Measurements from ENCODE around the gene TCOF1. TPM values are rescaled to one million over a fixed set of nuclear protein-coding genes. Genes with fewer than 3 reads are reported as not detected.

Gene TCOF1
- total RNA-seq, 1 experiment from 2014 or later: 75.3 TPM

DNA sequence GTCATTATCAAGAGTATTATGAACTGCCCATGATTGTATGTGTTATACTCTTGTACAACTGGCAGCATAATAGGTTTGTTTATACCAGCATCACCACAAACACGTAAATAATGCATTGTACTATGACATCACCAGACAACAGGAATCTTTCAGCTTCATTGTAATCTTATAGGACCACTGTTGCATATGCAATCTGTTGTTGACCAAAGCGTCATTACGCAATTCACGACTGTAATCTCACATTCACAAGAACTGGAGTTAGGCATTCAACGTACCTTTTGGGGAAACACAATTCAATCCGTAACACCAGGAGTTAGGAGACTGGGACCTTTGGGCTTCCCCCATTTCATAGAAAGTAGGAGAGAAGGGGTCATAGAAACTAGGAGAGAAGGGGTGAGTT lies 34.4 kb upstream of the TCOF1 start:
- H4K20me1 ChIP-seq (ENCODE audit: insufficient read depth): no peaks in the 10 kb centered on the region
- no peak overlapping the region for H3K4me2 ChIP-seq
- no peaks in the 10 kb centered on the region for H3K9me2 ChIP-seq (ENCODE audit: insufficient read depth)
- H3F3A ChIP-seq (ENCODE audit: insufficient read depth, low read depth): peaks cover 37% of the 10 kb centered on the region
- H3K4me1 ChIP-seq (replicated peaks; ENCODE audit: insufficient read depth): peaks cover 51% of the 10 kb centered on the region
- DNase-seq: peak in 1 of 2 experiments; percentile 43
- no peaks in the 10 kb centered on the region for H3K27me3 ChIP-seq (ENCODE audit: insufficient read depth, low read depth)
- H2AFZ ChIP-seq: no peak overlapping the region
- no peaks in the 10 kb centered on the region for H3K36me3 ChIP-seq (ENCODE audit: low read depth)
- 0 out of 2 replicates have a peak overlapping the region, but pooled peaks have one; percentile 20 for H3K27ac ChIP-seq
- H3K79me2 ChIP-seq (ENCODE audit: low read depth): no peaks in the 10 kb centered on the region
- no peak overlapping the region for H3K4me3 ChIP-seq
- ChIA-PET CTCF (interaction anchor here (0.7 kb wide), 1 partner anchor 1170 kb away, joined by 4 read pairs; no protein-coding TSS in a partner anchor), POLR2A (ENCODE audit: unreplicated experiment) (interaction anchor here (0.6 kb wide), 1 partner anchor 20 kb away, joined by 3 read pairs; no protein-coding TSS in a partner anchor)
- H3K9me3 ChIP-seq (ENCODE audit: insufficient read depth, low read depth): no peaks in the 10 kb centered on the region
- BruUV-seq (replicated peaks): no TSS peak
- TF ChIP-seq, protein P1, sequence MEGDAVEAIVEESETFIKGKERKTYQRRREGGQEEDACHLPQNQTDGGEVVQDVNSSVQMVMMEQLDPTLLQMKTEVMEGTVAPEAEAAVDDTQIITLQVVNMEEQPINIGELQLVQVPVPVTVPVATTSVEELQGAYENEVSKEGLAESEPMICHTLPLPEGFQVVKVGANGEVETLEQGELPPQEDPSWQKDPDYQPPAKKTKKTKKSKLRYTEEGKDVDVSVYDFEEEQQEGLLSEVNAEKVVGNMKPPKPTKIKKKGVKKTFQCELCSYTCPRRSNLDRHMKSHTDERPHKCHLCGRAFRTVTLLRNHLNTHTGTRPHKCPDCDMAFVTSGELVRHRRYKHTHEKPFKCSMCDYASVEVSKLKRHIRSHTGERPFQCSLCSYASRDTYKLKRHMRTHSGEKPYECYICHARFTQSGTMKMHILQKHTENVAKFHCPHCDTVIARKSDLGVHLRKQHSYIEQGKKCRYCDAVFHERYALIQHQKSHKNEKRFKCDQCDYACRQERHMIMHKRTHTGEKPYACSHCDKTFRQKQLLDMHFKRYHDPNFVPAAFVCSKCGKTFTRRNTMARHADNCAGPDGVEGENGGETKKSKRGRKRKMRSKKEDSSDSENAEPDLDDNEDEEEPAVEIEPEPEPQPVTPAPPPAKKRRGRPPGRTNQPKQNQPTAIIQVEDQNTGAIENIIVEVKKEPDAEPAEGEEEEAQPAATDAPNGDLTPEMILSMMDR (conservative IDR thresholded peaks at IDR 0.05): no peak
- TF ChIP-seq EZH2 (IDR thresholded peaks at IDR 0.05; ENCODE audit: low read depth): no peak
- intact Hi-C loops (cut with micrococcal nuclease; ENCODE audit: unreplicated experiment): loop anchor here (5.0 kb wide), 1 partner anchor 61 kb away; no protein-coding TSS in a partner anchor

DNA sequence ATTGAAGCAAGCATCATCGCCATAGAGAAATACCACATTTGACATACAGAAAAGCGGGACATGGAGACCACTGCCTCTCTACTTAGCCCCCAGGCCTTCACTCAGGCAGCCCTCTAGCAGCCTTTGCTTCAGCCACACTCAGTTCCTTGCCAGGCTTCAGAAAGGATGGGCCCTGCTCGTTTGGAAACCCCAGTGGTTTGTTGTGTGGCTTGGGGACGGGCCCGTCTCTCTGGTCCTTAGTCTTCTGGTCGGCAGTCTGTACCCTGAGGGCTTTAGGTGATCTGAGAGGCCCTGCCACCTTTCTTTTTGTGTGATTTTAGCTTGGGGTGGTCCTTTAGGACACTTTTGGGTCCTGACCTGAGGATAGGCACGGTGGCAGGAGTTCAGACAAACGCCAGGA lies 33.7 kb upstream of the TCOF1 start:
- ChIA-PET CTCF (no interaction called here), POLR2A (ENCODE audit: unreplicated experiment) (no interaction called here)
- intact Hi-C loops (cut with micrococcal nuclease; ENCODE audit: unreplicated experiment): loop anchor here (5.0 kb wide), 1 partner anchor 62 kb away; no protein-coding TSS in a partner anchor
- no peak overlapping the region for H3K4me3 ChIP-seq
- no TSS peak for BruUV-seq (replicated peaks)
- no peaks in the 10 kb centered on the region for H3K9me3 ChIP-seq (ENCODE audit: insufficient read depth, low read depth)
- H4K20me1 ChIP-seq (ENCODE audit: insufficient read depth): no peaks in the 10 kb centered on the region
- no peaks in the 10 kb centered on the region for H3K9me2 ChIP-seq (ENCODE audit: insufficient read depth)
- no peak overlapping the region for H3K4me2 ChIP-seq
- peaks cover 44% of the 10 kb centered on the region for H3K4me1 ChIP-seq (replicated peaks; ENCODE audit: insufficient read depth)
- H3K36me3 ChIP-seq (ENCODE audit: low read depth): no peaks in the 10 kb centered on the region
- H2AFZ ChIP-seq: no peak overlapping the region
- H3F3A ChIP-seq (ENCODE audit: insufficient read depth, low read depth): peaks cover 35% of the 10 kb centered on the region
- no peak for TF ChIP-seq EZH2 (IDR thresholded peaks at IDR 0.05; ENCODE audit: low read depth)
- TF ChIP-seq, protein P1 (conservative IDR thresholded peaks at IDR 0.05): no peak
- no peaks in the 10 kb centered on the region for H3K79me2 ChIP-seq (ENCODE audit: low read depth)
- DNase-seq: no peak
- no peaks in the 10 kb centered on the region for H3K27me3 ChIP-seq (ENCODE audit: insufficient read depth, low read depth)
- H3K27ac ChIP-seq: no peak overlapping the region

GRCh38 chr5:150325426-150325825 lies 32.1 kb upstream of the TCOF1 start:
- Histone ChIP-seq H4K20me1 (ENCODE audit: insufficient read depth) (no peaks in the 10 kb centered on the region), H2AFZ (no peak overlapping the region), H3K4me3 (no peak overlapping the region), H3K4me1 (replicated peaks; ENCODE audit: insufficient read depth) (peaks cover 30% of the 10 kb centered on the region), H3K27ac (no peak overlapping the region), H3K9me3 (ENCODE audit: insufficient read depth, low read depth) (no peaks in the 10 kb centered on the region), H3F3A (ENCODE audit: insufficient read depth, low read depth) (peaks cover 23% of the 10 kb centered on the region), H3K27me3 (ENCODE audit: insufficient read depth, low read depth) (no peaks in the 10 kb centered on the region), H3K36me3 (ENCODE audit: low read depth) (no peaks in the 10 kb centered on the region), H3K4me2 (no peak overlapping the region), H3K9me2 (ENCODE audit: insufficient read depth) (no peaks in the 10 kb centered on the region), H3K79me2 (ENCODE audit: low read depth) (no peaks in the 10 kb centered on the region)
- CTCF ChIA-PET: no interaction called here
- BruUV-seq (replicated peaks): no TSS peak
- TF ChIP-seq, protein P1 (conservative IDR thresholded peaks at IDR 0.05): no peak
- TF ChIP-seq EZH2 (IDR thresholded peaks at IDR 0.05; ENCODE audit: low read depth): no peak
- POLR2A ChIA-PET (ENCODE audit: unreplicated experiment): interaction anchor here (0.6 kb wide), 1 partner anchor 16 kb away, joined by 14 read pairs; no protein-coding TSS in a partner anchor
- no peak for DNase-seq
- intact Hi-C loops (cut with micrococcal nuclease; ENCODE audit: unreplicated experiment): no loop called here

Data from PC-9 (cell line).